T-helper 1 cell (primary cell): ENCODE results near the gene PMEL.
"Not testable (repeated sequence)": the region's sequence is repeated elsewhere in the genome, so short reads cannot be mapped to it uniquely, and the experiment has no call there.

Experiments
- DNase-seq, 5 donors: peaks; one replicate each; pipeline ENCODE4 v3.0.0-alpha.2; 2012 to 2020

PMEL gene

DNA sequence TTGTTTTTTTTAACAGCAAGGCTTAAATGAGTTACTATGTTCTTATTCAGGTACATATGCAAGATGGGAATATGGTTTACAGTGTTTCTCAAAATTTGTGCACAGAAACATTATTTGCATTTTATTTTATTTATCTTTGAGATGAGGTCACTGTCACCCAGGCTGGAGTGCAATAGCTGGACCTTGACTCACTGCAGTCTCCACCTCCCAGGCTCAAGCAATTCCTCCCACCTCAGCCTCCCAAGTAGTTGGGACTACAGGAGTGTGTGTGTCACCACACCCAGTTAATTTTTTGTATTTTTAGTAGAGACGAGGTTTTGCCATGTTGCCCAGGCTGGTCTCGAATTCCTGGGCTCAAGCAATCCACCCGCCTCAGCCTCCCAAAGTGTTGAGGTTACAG, 46.8 kb downstream of the PMEL start:
- DNase-seq: not testable (repeated sequence)

DNA sequence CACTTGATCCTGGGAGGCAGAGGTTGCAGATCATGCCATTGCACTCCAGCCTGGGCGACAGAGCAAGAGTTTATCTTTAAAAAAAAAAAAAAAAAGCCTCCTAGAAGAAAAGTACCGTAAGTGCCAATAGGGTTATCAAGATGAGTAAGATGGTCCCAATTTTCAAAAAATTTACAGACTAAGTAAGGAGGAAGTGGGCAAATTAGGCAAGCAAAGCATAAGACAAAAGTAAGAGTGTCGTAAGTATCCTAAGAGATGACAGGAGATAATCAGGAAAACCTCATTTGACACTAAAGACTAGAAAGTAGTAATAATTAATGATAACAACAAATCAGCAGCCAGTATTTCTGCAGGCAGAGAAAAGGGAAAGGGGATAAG, 50.4 kb downstream of the PMEL start:
- no peak for DNase-seq

DNA sequence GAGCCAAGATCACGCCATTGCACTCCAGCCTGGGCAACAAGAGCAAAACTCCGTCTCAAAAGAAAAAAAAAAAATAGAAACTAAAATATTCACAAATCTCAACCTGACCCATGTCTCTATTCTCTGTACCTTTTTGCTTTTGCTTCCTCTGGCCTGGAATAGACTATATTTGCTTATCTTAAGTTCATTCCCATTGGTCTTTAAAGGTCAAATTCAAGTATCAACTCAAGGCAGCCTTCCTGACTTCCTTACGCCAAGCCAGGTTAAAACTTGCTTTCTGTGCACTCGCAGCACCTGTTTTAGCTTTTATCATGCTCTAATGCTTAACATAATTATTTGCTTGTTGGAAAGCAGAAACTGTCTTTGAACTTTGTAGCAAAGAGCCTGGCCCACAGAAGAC, 52.9 kb downstream of the PMEL start:
- DNase-seq: no peak

DNA sequence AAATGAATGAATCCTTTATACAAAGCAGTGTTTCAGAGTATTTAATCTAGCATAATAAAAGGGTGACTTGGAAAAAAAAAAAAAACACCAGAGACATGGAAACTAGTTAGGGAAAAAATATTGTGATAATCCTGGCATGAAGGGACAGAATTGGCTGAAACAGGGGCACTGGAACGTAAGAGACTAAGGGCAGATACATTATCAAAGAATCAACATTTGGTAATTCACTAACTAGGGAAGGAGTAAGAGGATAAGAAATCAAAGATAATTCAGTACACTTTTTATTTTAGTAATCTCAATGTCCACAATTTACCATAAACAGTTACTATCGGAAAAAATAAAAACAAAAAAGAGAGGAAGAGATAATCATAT, 56.3 kb downstream of the PMEL start:
- no peak for DNase-seq

DNA sequence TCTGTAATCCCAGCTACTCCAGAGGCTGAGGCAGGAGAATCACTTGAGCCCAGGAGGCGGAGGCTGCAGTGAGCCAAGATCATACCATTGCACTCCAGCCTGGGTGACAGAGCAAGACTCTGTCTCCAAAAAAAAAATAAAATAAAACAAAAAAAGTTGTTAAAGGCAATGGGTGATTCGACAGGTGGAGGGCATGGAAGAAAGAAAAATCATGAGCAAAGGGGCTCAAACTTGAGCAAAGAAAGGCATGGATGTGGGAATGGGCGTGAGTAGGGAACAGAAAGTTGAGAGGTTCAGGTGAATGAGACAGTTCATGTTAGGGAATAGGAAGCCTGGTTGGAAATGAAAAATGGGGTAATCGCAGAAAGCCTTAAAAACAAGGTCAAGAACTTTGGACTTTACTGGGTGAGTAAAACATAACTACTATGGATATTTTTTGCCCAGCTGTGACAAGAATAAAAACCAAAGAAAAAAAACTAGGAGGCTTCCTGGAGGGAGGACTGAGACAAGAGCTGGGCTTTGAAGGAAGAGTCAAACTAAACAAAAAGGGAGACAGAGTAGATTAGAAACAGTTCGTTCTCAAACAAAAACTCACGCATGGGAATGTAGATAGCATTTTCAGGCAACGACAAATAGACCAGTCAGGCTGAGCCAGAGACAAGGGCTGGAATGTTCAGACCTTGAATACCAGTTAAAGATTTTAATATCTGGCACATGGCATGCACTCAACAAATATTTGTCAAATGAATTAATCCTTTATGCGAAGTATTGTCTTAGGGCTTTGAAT, 56.9 kb downstream of the PMEL start:
- DNase-seq: no peak

DNA sequence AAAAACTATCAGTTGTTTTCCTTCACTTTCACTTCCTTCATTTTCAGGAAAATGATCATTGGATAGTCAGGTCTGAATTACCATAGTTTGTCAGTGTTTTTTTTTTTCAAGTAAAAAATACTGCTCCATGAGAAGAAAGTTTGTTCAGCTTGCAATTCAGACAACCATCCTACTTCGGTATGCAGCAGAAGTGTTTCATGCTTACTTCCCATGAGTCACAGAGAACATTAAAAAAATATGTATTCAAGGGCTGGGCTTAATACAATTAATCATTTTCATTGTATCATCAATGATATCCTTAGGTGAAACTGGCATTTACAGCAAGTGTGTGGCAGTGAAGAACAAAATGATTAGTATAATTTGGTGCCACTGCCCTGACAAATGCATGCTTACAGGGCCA, 59.8 kb downstream of the PMEL start:
- no peak for DNase-seq
